Right hindlimb (tissue), 1 donor: ENCODE data around the gene AKR7A2.

ENCODE experiments used
- DNase-seq: peaks from one replicate; pipeline ENCODE4 v3.0.0-alpha.2; 2018

Gene AKR7A2

DNA sequence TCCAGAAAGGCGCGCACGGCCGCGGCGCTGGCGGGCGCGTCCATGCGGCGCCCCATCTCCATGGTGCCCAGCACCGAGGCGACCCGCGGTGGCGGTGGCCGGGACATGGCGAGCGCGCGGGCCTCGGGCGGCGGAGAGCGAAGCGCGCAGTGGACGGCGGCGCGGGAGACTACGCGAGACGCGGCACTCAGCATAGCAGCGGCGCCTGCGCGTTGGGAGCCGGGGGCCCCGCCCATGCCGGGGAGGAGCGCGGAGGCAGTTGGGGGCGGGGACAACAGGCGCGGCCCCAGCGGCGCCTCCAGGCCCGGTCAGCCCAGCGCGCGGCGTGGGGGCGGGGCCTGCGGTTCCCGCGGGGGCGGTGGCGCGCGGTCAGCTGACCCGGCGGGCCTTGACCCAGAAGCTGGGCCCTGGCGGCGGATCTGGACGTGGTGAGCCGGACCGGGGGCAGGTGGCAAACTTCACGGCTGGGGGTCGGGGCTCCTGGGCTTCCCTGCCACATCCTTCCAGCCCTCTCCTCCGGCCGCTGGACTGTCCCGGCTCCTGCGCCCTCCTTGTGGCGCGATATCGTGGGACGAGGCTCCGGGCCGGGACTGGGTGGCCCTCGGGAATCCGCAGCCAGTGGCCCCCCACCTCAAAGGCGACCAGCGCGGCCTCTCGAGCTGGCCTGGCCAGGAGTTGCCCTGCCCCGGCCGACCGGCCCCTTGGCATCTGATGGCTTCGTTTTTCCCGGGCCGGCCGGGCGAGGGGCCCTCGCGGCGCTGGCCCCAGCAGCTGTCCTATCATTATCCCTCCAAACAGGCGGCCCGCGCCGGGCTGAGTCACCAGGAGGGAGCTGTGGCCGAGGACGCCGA is at the start of gene AKR7A2, which contains the start of gene SLC66A1:
Gene AKR7A2 (minus strand): TSS at position 214 of the 851 bp plus-strand sequence. CDS start 20 bp downstream, at position 194.
Gene SLC66A1 (plus strand): TSS at position 396 of the 851 bp plus-strand sequence. CDS start 5,352 bp downstream, outside the sequence.
- peak; percentile 96 for DNase-seq

DNA sequence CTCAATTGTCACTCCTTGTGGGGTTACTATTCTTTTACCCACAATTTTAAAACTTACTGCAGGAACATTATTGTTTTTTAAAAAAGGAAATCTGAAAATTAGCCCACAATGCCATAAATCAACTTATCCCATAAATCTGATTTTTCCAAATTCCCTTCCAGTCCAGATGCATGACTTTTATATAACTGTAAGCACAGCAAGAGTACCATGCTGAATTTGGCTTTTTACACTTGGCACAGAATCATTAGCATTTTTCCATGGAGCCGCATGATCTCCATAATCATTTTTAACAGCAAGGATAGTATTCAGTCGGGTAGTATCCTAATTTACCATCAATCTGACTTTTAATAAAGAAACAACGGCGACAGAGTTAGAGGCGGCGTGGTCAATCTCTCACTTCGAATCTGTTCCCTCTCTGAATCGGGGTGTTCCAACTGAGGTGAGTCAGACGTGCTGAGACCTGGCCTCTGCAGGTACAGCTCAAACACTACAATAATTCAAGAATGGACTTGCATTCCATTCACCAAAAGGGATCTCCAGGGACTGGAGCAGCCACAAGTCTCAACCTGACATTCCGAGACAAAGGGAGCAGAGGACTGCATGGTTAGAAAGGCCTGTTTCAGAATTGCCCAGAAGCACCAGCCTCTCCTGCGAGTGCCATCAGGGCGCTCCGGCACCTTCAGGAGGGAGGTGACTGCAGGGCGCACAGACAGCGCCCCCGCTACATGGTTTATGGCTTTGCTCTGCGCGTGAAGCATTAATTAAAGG is 49.1 kb upstream of the AKR7A2 start:
- DNase-seq, result no peak

DNA sequence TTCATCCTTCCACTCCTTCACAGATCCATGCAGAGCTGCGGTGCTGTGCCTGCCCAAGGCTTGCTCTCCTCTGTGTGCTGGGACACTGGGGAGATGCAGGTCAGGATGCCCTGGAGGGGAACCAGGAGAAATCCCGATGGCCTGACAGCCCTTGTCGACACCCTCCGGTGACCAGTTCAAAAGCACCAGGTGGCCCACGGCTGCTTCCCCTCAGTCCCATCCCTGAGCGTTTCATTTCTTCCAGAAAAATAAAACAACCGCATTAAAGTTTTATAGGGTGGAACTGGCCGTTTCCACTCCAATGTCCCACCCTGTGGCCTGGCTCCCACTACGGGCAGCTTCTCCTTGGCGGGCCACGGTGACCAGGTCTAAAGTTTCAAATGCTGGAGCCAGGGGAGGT is 48.5 kb upstream of the AKR7A2 start:
- no peak for DNase-seq

DNA sequence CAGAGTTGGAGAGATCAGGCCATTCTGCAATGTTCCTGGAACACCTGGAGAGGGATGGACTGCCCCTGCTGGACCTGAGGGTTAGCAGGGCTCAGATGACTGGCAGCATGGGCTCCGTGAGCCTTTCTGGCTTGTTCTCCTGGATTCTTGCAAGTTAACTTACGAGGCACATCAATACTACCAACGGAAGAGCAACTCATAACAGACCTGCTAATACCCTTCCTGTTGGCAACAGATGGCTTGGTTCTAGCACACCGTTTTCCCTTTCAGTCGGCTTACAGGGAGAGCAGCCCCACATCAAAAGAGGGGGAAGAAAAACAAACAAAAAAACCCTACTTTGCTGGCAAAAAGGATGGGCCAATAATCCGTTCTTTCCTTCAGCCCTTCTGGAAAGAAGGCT is 48.1 kb upstream of the AKR7A2 start:
- DNase-seq, result no peak

DNA sequence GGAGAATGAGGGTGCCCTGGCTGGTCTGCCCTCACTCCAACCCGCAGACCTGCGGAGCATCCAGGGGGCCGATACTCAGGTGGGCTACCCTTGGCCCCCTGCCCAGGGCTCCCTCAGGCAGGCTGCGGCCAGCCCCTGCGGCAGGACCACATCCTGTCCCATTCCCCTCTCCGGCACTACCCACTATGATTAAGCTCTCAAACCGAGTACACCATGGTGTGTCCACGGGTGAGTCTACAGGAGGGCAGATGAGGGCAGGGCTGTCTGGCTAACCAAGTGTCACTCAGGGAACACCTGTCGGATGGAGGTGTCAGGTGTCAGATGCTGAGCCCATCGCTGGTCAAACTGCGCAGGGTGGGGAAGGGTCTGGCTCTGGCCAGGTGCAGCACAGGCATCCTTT is 47.4 kb upstream of the AKR7A2 start:
- no peak for DNase-seq

DNA sequence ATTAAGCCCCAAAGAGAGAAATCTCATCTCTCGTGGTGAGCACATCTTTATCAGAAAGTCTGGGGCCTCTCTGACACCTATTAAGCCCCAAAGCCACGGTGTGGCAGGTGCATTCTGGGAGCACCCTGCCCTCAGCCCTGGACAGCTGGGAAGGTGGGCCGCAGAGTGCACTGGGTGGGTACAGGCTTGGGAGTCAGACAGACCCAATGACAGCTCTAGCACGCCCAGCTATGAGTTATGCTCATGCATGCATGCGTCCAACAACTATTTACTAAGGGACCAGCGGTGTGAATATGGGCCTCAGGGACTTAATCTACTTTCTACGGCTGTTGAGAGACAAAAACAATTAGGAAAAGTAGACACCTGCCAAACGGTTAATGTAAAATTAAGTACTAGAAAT is 46.8 kb upstream of the AKR7A2 start:
- no peak for DNase-seq

DNA sequence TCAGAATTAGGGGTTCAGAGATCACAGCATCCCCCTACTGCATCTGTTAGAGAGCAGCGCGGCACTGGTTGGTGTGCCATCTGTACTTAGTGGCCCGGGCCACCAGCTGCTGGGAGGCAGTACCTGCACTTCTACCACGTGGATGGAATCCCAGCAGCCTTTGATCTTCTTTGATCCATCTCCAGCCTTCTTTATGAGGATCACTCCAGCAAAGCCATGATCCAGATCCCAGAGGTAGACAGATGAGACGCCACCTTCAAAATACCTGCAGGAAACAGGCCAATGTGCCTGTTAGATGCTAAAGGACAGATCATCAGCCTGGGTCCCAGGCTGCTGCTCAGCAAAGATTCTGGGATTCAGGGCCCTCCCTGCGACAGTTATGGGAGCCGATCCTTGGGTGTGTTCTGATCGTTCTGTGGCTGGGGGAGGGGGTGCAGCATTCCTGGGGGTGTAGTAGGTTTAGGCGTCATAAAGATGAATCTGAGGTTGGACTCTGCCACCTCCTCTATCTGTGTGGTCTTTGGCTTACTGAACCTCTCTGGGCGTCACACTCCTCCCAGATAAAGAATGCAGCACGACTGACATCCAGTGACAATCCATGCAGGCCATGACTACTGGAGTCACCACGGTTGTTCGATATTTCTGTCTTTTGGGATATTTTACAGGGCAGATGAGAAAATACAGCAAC is 45.5 kb upstream of the AKR7A2 start:
- no peak for DNase-seq

DNA sequence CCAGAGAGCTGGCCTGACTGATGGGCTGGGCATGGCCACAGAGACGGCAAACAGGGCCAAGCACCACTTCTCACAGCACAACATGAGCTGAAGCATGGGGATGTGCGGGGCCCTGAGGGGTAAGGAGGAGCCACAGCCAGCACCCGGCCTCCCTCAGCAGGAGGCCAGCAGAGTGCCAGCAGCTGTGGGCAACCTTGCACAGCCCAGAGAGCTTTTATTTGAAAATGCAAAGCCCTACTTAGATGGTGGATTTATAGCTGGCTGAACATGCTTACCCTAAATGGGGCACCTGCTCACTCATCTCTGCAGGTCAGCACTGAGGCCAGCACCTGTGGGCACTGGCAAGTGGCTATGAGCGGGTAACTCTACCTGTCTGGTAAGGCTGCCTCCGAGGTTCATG is 44.3 kb upstream of the AKR7A2 start:
- DNase-seq, result no peak

DNA sequence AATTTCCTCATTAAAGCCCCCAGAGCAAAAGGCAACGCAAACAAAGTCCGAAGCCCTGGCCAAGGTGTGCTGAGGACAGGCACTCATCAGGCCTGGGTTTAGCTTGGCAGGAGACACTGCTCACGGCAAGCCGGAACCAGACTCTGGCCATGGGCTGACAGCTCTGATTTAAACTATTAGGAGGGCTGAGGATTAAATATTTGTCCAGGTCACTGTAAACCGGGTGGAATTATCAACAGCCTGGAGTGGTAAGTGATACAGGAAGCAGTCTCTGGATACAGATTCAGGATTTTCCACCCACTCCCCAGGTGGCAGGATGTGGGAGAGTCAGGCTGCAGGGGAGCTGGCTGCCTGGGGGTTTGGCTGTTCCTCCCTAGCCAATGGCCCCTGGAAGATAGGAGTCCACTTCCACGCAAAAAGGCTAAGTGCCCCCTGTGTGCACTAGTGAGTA is 42.6 kb upstream of the AKR7A2 start:
- DNase-seq, result no peak

DNA sequence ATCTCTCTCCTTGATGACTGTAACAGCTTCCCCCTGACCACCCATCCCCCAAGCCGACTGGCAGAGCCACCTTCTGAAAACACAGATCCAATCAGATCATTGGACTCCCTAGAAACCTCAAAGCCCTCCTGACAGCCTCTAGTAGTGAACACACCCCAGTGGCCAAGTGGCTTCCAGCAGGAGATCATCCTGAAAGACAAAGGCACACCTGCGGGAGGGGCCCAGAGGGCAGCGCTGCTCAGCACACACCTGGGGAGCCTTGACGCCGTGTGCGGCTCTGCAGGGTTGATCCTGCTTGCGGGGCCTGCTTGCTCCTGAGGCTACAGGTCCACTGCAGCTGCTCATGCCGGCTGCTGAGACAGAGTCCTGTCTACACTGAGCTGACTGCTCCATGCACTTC is 41.7 kb upstream of the AKR7A2 start:
- DNase-seq, result no peak

DNA sequence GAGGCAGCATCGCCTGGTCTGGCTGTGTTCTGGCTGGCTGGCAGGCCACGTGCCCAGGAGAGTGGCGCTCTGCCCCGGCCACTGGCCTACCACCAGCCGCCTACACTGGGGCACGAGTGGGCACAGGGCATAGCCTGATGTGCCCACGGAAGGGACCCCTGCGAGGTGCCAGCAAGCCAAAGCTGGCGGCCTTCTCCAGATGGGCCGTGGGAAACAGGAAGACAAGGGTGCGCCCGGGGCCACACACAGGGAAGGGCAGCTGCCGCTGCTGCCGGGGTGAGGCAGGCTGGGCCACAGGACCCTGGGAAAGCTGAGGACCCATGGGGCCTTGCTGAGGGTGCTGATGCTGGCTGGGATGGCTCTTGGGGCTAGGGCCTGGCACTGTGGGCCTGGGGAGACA is 40.9 kb upstream of the AKR7A2 start:
- DNase-seq, result no peak

DNA sequence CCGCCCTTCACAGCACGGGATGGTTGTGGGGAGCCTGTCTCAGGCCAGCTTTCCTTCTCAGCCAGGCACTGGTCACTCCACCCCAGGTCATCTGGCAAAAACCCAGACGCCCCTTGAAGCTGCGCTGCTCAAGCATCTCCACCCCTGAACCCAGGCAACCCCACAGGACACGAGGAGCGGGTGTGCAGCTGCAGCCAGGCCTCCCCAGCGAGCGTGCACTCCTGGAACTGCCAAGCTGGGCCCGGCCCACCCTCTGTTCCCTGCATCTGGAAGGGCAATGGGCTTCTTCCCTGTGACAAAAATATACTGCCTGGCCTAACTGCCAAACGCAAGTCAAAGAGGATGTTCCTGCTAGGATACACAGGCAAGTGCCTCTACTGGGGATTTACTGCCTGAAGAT is 39.9 kb upstream of the AKR7A2 start:
- no peak for DNase-seq

DNA sequence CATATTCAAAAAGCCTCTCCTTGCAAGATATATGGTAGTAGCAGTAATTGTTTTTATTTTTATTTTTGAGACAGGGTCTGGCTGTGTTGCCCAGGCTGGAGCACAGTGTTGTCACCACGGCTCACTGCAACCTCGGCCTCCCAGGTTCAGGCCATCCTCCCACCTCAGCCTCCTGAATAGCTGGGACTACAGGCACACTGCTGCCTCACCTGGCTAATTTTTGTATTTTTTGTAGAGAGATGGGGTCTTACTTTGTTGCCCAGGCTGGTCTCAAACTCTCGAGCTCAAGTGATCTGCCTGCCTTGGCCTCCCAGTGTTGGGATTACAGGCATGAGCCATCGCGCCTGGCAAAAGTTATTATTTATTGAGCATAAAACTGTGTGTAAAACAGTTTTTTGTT is 38.6 kb upstream of the AKR7A2 start:
- DNase-seq, result no peak

DNA sequence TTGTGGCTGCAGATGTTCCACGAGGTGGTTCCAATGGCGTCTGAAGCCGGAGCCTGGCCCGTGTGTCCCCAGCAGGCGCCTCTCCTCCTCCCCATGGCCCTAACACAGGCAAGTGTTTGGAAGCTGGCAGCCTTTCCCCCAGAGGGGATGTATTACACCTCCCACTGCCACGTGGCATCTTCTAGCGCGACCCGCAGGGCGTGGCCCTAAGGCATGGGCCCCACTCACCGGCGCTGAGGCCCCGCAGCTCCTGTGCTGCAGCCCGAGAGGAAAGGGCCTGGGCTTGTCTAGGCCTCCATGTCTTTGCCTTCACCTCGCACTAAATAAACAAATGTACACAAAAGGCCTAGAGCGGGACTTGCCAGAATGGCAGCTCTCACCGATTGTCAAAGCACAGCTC is 38.1 kb upstream of the AKR7A2 start:
- no peak for DNase-seq

DNA sequence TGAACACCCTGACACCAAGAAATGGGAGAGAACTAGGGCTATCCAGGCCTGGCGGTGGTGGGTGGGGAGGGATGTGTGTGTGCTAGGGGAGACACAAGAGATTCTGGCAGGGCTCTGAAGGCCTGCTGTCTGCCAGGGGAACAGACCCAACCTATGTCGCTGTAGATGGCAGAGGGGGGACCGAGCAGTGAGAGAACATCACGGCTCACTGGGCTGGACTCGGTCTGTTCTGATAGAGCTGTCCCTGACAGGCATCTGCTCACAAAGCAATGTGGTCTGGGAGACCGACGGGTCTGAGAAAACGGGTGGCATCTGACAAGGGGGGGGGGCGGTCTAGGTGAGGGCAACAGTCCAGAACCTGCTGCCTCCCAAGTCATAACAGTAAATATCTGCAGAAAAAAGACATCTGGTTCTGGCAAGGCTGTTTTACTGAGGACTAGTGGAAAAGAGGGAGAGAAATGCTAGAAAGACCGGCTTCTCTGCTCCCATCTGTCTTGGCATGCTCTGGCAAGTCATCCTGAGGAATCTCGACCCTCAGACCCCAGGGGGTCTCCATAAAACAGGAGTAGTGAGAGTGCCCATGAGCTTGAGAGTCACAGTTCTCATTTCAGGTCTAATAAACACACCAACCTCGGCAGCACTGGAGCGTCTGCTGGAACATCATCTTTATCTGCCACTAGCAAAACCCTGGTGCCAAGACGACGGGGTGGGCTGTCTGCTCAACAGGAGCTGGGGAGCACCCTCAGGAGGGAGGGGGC is 36.7 kb upstream of the AKR7A2 start:
- DNase-seq, result no peak

DNA sequence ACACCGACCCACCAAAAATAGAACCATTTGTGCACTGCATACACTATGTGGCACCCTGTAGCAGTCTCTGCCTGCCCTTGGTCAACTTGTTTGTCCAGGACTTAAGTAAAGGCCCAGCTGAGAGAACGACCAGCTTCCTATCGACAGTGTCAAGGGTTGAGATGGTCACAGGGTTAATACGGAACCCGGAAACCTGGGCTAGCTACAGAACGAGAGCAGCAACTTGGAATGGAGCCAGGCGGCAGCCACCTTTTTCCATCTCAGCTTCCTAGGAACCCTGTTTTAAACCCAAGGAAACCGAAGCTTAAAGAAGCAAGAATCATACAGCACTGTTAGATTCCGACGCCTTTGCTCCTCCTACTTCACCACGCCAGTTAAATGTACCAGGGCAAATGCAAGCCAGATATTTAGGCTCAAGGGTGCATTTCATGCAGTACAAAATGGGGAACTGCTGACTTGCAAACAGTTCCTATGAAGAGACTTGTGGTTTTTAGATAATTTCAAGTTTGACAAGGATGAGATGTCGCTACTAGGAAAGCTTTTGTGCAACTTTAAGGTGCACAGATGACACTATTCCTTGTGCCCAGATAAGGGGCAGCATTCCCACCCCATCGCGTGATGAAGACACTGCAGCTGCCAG is 35.7 kb upstream of the AKR7A2 start:
- DNase-seq, result no peak

DNA sequence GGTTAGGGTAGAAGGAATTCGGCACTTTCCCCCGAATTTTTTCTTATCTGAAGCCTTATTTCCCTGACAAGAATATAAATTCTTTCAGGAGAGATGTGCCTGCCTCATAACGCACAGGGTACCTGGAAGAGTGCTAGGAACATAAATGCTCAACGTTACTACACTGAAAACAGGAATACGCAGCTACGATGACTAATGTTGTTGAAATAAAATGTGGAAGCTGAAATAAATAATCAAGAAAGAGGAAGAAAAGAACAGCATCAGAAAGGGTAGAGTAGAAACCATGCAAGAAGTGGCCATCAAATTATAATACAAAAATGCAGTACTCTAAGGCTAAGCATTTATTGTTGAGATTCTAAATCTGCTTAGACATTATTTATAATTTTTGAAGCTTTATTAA is 34.1 kb upstream of the AKR7A2 start:
- no peak for DNase-seq

DNA sequence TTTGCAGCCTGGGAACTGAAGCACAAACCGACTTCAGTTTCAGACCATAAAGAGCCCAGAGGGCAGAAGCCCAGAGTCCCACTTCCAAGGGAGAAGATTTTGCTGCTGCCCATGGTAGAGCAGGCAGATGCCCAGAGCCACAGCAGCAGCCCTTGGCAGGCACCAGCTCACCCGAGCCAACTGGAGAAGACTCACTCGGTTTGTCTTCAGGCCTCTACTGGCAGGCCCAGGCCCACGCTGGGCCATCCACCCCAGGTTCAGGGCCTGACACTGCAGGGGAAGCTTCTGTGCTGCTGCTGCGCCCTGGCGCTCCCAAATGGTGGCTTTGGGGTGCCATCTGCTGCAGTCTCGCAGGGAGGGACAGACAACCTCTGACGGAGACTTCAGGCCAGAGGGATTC is 33.4 kb upstream of the AKR7A2 start:
- no peak for DNase-seq

DNA sequence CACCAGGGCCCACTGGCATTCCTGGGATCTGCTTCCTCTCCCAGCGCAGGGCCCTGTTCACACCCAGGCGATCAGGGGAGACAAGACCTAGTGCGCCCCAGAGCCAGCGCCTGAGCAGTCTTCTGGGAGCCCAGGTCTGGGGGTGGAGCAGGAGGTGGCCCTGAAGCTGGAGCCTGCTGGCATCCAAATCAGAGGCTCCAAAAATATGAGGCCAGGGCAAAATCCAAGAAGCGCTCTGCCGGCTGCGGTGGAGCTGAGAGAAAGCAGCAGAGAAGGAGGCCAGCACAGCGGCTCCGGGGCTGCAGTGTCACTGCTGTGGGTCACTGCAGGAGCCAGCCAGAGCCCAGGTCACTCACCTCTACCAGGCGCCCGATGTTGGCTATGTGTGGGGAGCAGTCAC is 32.9 kb upstream of the AKR7A2 start:
- no peak for DNase-seq

DNA sequence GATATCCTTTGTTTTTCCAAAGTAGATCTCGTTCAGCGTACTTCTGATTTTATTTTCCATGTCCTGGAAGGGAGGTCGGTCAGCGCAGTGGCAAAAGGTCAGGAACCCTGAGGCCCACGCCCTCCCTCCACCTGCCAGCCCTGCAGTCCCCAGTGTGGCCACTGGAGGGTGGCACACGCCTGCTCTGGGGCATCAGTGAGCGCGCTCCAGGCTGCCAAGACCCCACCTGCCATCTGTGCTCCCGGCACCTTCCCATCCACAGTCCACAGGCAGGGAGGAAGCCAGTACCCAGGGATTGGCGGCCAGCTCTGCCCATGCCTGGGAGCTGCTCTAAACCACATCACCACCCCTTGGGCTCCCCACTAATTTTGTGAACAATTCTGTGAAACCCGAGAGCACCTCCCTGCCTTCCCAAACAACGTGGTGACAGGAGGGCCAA is 32.4 kb upstream of the AKR7A2 start:
- no peak for DNase-seq

DNA sequence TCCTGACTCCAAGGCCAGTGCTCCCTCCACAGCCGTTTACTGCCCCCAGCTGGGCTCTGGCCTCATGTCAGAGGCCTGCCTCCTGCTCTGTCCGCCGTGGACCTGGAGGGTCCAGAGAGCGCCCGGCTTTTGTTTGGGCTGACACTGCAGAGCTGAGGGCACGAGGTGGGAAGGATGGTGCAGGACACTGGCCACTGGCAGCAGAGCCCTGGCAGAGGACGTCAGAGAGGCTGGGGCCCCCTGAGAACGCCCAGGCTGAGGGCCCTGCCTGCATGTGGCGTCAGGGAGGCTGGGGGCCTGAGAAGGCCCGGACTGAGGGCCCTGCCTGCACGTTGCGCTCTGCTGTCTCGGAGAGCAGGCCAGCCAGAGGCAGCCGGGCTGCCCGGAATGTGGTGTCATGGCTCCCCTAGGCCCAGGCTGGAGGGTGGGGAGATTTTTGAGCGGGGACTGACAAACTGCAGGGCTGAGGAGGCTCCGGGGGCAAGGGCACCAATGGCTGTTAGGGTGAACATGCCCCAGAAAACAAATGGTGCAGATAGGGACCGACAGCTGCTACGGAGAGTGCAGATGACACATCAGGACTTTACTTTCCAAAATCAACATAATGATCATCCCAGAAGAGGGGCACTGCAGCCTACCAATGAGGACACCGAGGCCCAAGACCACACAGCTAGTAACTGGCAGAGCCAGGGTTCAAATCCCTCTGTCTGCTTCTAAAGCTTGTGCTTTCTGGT is 31.8 kb upstream of the AKR7A2 start:
- no peak for DNase-seq
